ENCODE results near the gene LOXL3.

DNA sequence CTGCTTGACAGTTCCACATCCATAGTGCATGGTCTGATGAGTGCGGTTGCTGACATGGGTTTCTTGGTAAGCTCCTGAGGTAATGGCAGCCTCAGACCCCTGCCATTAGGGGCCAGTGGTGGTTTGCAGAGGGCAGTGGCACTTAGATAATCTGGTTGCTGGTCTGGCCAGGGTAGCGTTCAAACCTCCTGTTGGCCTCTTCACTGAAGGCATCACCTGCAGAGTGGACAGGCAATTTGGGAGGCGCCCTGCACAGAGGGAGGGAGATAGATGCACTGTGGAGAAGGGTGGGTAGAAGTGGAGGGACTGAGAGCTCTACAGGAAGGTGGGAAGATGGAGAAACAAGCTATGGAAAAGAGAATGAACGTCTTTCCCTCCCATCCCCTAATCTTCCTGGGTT, 20.3 kb downstream of the LOXL3 start:
- TF ChIP-seq, protein P1, sequence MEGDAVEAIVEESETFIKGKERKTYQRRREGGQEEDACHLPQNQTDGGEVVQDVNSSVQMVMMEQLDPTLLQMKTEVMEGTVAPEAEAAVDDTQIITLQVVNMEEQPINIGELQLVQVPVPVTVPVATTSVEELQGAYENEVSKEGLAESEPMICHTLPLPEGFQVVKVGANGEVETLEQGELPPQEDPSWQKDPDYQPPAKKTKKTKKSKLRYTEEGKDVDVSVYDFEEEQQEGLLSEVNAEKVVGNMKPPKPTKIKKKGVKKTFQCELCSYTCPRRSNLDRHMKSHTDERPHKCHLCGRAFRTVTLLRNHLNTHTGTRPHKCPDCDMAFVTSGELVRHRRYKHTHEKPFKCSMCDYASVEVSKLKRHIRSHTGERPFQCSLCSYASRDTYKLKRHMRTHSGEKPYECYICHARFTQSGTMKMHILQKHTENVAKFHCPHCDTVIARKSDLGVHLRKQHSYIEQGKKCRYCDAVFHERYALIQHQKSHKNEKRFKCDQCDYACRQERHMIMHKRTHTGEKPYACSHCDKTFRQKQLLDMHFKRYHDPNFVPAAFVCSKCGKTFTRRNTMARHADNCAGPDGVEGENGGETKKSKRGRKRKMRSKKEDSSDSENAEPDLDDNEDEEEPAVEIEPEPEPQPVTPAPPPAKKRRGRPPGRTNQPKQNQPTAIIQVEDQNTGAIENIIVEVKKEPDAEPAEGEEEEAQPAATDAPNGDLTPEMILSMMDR (IDR thresholded peaks at IDR 0.05), result no peak
- TF ChIP-seq POLR2AphosphoS5 (IDR thresholded peaks at IDR 0.05) (no peak), EP300 (IDR thresholded peaks at IDR 0.05; ENCODE audit: low read depth) (no peak), POLR2A (IDR thresholded peaks at IDR 0.05) (no peak)
